GM12872 (cell line): ENCODE data around the gene PAK3.

Experiments
- TF ChIP-seq, protein P1 (sequence below): IDR thresholded peaks from 3 replicates; pipeline ENCODE4 v1.5.1; 2011; ENCODE audit warnings: low read depth, mild to moderate bottlenecking, low read length, moderate library complexity; ENCODE audit not compliant: insufficient read depth

Gene PAK3

DNA sequence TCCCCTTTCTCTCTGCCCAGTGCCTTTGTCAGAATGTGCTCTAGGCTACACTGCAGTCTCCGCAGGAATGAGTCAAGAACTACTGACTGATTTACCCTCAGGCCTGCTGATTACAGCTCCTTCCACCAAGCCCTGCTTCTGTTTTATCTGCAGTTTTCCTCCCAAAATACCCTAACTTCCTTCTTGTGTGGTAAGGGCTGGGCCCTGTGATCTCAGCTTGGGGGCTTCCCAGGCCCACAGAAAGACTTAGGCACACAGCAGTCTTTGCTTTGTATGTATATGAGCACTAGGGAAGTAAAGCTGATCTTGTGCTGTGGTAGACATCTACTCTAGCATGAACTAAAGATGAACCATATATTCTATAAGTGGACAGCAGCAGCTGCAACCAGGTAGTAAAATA is 18.8 kb downstream of the PAK3 start:
- TF ChIP-seq, protein P1, sequence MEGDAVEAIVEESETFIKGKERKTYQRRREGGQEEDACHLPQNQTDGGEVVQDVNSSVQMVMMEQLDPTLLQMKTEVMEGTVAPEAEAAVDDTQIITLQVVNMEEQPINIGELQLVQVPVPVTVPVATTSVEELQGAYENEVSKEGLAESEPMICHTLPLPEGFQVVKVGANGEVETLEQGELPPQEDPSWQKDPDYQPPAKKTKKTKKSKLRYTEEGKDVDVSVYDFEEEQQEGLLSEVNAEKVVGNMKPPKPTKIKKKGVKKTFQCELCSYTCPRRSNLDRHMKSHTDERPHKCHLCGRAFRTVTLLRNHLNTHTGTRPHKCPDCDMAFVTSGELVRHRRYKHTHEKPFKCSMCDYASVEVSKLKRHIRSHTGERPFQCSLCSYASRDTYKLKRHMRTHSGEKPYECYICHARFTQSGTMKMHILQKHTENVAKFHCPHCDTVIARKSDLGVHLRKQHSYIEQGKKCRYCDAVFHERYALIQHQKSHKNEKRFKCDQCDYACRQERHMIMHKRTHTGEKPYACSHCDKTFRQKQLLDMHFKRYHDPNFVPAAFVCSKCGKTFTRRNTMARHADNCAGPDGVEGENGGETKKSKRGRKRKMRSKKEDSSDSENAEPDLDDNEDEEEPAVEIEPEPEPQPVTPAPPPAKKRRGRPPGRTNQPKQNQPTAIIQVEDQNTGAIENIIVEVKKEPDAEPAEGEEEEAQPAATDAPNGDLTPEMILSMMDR: no peak

DNA sequence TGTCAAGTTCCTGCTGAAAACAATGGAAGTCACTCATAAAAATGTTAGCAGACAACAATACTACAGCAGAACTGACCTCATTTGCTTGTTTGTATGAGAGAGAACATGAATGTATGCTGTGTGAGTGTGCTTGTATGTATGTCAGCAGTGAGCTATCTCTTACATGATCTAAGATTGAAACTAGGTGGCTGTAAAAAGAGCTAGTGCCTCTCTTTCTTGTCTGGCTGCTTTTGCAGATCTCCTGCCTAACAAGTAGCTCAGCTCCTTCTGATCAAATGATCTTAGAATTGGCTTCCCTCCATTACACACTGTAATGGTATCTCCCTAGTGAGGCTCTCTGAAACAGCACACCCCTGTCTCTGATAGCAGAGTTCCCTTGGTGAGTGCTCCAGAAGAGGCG is 20.7 kb downstream of the PAK3 start:
- TF ChIP-seq, protein P1: no peak

DNA sequence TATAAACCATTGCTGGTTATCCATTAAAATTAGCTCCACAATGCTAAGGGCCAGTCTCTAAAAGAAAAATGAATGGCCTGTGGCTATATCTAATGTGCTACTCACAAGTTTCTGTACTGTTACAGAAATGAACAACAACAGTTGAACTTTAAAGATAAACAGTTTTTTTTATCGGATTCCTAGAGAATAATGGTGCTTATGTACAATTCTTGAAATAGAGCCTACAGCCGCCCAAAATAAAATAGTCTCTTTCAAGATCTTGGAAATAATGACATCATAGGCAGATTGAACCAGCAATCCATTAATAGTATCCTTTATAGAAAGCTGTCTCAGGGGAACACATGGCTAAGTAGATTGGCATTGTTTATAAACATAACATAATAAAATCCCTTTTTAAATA is 23.4 kb downstream of the PAK3 start:
- TF ChIP-seq, protein P1: no peak

DNA sequence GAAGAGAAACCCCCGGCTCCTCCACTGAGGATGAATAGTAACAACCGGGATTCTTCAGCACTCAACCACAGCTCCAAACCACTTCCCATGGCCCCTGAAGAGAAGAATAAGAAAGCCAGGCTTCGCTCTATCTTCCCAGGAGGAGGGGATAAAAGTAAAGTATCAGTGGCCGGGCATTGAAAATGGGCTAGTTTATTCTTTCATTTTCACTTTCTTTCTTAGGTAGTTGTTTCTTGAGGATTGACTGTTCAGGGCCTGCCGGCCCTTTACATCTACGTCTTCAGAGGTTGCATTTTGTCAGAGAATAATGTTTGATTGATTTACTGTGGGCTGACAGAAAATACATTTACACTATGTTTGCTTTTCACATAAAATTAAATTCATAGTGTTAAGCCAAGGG is 27.1 kb downstream of the PAK3 start:
- TF ChIP-seq, protein P1: no peak

DNA sequence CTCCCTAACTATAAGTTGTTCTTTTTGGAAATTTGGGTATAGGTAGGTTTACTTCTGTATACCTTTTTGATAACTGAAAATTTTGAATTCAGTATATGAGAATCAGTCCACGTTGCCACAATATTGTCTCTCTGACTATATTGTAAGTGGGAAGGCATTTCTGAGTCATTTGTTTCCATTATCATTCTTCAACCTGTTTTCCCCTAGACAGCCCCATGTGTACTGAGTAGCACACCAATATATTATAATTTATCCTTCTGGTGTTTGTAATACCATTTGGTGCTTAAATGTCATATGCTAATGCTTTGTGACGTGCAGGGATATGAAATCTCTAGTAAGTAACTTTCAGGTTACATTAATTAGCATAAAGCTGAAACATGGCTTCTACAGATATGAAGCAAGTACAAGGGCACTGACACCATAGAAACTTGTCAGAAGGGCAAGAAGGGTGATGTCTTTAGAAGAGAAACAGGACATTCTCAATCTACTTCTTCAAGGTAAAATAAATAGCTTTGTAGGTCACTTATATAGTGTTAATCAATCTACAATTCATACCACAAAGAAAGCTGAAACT is 27.7 kb downstream of the PAK3 start:
- TF ChIP-seq, protein P1: no peak

DNA sequence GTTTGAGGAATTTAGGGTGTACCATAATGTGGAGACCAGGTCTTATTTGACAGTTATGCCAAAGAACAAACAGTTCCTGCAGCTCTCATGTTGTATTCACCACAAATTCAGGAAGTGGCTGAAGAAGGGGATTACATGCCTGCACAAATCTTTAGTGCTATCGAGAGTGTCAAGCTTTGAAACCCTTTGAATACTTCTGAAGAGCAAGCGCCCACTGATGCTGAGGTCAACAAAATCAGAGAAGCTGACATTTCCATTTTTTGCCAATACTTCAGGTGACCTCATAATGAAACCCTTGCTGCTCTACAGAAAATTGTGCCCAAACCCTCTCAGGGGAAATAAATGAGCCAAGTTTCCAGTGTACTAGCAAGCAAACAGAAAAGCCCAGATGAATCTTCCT is 28.4 kb downstream of the PAK3 start:
- TF ChIP-seq, protein P1: no peak

DNA sequence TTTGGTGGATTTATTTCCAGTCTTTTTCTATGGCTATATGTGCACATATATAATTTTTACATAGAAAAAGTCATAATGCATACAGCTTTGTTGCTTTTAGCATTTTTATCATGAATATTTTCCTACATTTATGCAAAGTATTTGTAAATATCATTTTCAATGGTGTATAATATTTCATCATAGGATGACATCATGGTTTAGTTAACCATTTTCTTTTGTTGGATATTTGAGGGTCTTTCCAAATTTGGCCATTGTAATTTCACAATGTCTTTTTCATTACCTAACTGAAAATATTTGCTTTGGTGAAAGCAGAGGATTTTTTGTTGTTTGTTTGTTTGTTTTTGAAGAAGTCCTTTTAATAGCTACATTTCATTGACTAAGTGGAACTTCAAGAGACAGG is 31.0 kb downstream of the PAK3 start:
- TF ChIP-seq, protein P1: no peak

DNA sequence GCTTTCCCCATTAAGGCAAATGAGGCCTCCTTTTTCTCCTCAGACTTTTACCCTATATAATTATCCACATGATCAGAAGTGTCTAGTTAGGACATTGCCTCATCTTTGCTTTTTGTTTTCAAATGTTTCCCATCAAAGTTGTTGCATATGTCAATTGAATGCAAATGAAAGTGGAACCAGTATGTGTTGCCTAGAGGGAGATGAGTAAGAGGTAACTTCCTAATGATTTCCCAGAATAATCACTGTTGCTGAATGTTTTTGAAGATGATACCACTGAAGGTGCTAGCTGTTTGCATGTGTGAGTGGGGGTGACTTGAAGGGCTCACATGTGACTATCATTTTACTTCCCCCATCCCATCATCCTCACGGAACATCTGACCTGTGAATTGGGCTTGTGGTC is 33.9 kb downstream of the PAK3 start:
- TF ChIP-seq, protein P1: no peak
